ENCODE measurements around the gene GLT1D1. TPM values are rescaled to one million over a fixed set of nuclear protein-coding genes. Genes with fewer than 3 reads are reported as not detected.
A peak's percentile ranks its signal among the peaks of the same experiment; 100 is the strongest.

Gene GLT1D1
- polyA plus RNA-seq, 4 donors: 0.10 to 0.67 TPM; not detected in 2

DNA sequence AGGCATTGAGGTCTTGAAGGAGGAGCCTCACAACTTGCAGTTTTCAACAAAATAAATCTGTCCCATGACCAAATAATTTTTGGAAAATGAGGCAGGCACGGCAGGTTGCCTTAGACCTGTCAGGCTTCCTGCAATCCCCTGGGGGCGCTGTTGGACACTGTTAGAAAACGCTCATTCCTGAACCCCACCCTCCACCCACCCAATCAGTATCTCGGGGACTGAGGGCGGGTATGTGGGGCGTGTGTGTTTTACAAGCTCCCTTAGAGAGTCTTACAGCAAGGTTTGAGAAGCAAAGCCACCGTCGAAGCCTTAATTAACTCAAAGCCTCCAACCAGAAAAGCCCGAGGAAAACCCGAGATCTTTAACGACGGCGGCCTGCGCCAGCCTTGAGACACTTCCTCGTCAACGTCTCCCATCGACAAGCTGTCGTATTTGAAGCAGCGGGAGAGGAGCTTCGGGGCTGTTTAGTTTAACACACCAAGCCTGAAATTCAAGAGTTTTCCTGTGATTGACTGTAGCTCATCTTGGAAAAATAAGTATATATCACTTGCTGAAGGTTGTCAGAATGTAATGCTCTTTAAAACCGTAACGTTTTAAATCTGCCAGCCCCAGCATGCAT is 123.0 kb downstream of the GLT1D1 start:
- no peaks in the 10 kb centered on the region for H3K36me3 ChIP-seq (ENCODE audit: control insufficient read depth in 3 of 3, insufficient read depth in 2 of 3, low read depth in 1 of 3, low read length in 3 of 3)
- DNase-seq (peak; percentile 30 to 68), FAIRE-seq (no peak)
- 14 to 16% (median 16%) methylated on average over 22 of the region's 22 CpGs for WGBS, 3 donors
- H3K27me3 ChIP-seq (ENCODE audit: control insufficient read depth in 3 of 3, insufficient read depth in 3 of 3, low read length in 3 of 3): peaks cover 0 to 5% (median 4%) of the 10 kb centered on the region in 3 donors
- no peaks in the 10 kb centered on the region for H3K4me1 ChIP-seq (ENCODE audit: control insufficient read depth in 3 of 3, insufficient read depth in 2 of 3, low read depth in 1 of 3, low read length in 2 of 3)
- no peaks in the 10 kb centered on the region for H3K9me3 ChIP-seq (ENCODE audit: control insufficient read depth in 2 of 2, insufficient read depth in 1 of 2, low read depth in 1 of 2, low read length in 1 of 2)
- H3K4me3 ChIP-seq (ENCODE audit: low read depth in 1 of 3, low read length in 3 of 3): no peak overlapping the region
- H3K27ac ChIP-seq (ENCODE audit: low read depth in 1 of 3, low read length in 2 of 3): no peak overlapping the region

DNA sequence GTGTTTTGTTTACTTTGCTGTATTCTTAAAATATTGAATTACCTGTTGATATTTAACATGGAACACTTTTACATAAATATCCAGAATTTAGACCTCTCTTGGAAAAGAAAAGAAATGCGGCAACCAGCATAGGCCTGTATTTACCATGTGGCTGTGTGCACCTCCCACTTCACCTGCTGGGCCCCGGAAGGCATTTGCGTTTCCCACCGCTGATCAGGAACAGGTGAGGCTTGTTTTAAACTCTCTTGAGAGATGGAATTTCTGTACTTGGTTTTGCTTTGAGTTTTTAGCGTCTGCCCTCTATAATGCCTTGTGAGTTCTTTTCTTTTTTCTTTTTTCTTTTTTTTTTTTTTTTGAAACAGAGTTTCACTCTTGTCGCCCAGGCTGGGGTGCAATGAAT is 124.2 kb downstream of the GLT1D1 start:
- Histone ChIP-seq H3K4me1 (ENCODE audit: control insufficient read depth in 3 of 3, insufficient read depth in 2 of 3, low read depth in 1 of 3, low read length in 2 of 3) (no peaks in the 10 kb centered on the region), H3K27ac (ENCODE audit: low read depth in 1 of 3, low read length in 2 of 3) (no peak overlapping the region), H3K27me3 (ENCODE audit: control insufficient read depth in 3 of 3, insufficient read depth in 3 of 3, low read length in 3 of 3) (peaks cover 0 to 5% (median 4%) of the 10 kb centered on the region in 3 donors), H3K4me3 (ENCODE audit: low read depth in 1 of 3, low read length in 3 of 3) (no peak overlapping the region), H3K36me3 (ENCODE audit: control insufficient read depth in 3 of 3, insufficient read depth in 2 of 3, low read depth in 1 of 3, low read length in 3 of 3) (no peaks in the 10 kb centered on the region), H3K9me3 (ENCODE audit: control insufficient read depth in 2 of 2, insufficient read depth in 1 of 2, low read depth in 1 of 2, low read length in 1 of 2) (no peaks in the 10 kb centered on the region)
- FAIRE-seq (no peak), DNase-seq (no peak)
- 82 to 94% (median 90%) methylated on average over 6 of the region's 6 CpGs for WGBS, 3 donors

DNA sequence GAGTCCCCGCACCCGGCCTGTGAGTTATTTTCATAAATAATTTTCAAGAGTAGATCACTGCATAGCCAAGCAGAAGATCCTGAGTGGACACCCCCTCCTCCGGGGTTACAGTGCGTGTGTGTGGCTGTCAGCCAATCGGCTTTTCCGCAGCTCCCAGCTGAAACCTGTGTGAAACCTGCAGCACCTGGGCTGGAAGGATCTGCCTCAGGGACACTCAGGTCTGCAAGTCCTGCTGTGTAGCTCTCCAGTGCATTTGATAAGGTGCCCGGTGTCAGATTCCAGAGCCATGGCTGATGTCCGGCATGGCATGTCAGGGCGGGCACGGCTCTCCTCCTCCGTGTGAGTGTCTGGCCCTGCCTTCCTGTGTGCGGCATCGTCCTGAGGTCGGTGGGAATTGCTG is 124.8 kb downstream of the GLT1D1 start:
- no peaks in the 10 kb centered on the region for H3K9me3 ChIP-seq (ENCODE audit: control insufficient read depth in 2 of 2, insufficient read depth in 1 of 2, low read depth in 1 of 2, low read length in 1 of 2)
- no peak for DNase-seq
- WGBS, 3 donors: 71 to 83% (median 82%) methylated on average over 14 of the region's 14 CpGs
- H3K27ac ChIP-seq (ENCODE audit: low read depth in 1 of 3, low read length in 2 of 3): no peak overlapping the region
- H3K27me3 ChIP-seq (ENCODE audit: control insufficient read depth in 3 of 3, insufficient read depth in 3 of 3, low read length in 3 of 3): peaks cover 0 to 5% (median 4%) of the 10 kb centered on the region in 3 donors
- no peak for FAIRE-seq
- H3K36me3 ChIP-seq (ENCODE audit: control insufficient read depth in 3 of 3, insufficient read depth in 2 of 3, low read depth in 1 of 3, low read length in 3 of 3): no peaks in the 10 kb centered on the region
- H3K4me1 ChIP-seq (ENCODE audit: control insufficient read depth in 3 of 3, insufficient read depth in 2 of 3, low read depth in 1 of 3, low read length in 2 of 3): no peaks in the 10 kb centered on the region
- no peak overlapping the region for H3K4me3 ChIP-seq (ENCODE audit: low read depth in 1 of 3, low read length in 3 of 3)

DNA sequence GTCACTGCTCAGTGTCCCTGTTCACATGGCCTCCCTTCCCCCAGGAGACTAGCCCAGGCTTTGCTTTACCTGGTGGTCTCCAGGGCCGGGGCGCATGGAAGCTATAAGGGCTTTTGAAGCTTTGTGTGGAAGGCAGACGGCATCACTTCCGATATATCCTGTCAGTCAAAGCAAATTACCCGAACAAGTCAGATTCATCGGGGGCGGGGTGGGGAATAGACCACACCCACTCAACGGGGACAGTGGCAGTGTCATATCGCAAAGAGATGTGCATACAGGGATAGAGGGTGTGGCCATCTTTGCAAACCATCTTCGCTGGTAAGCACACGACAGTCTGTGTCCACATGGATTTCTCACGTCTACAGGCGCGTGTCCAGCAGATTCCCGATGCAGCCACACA is 127.3 kb downstream of the GLT1D1 start:
- Histone ChIP-seq H3K27me3 (ENCODE audit: control insufficient read depth in 3 of 3, insufficient read depth in 3 of 3, low read length in 3 of 3) (peaks cover 0 to 4% (median 2%) of the 10 kb centered on the region in 3 donors), H3K27ac (ENCODE audit: low read depth in 1 of 3, low read length in 2 of 3) (no peak overlapping the region), H3K36me3 (ENCODE audit: control insufficient read depth in 3 of 3, insufficient read depth in 2 of 3, low read depth in 1 of 3, low read length in 3 of 3) (no peaks in the 10 kb centered on the region), H3K9me3 (ENCODE audit: control insufficient read depth in 2 of 2, insufficient read depth in 1 of 2, low read depth in 1 of 2, low read length in 1 of 2) (no peaks in the 10 kb centered on the region), H3K4me1 (ENCODE audit: control insufficient read depth in 3 of 3, insufficient read depth in 2 of 3, low read depth in 1 of 3, low read length in 2 of 3) (no peaks in the 10 kb centered on the region), H3K4me3 (ENCODE audit: low read depth in 1 of 3, low read length in 3 of 3) (no peak overlapping the region)
- DNase-seq (no peak), FAIRE-seq (no peak)
- 87 to 90% (median 90%) methylated on average over 15 of the region's 15 CpGs for whole genome bisulfite sequencing, 3 donors

DNA sequence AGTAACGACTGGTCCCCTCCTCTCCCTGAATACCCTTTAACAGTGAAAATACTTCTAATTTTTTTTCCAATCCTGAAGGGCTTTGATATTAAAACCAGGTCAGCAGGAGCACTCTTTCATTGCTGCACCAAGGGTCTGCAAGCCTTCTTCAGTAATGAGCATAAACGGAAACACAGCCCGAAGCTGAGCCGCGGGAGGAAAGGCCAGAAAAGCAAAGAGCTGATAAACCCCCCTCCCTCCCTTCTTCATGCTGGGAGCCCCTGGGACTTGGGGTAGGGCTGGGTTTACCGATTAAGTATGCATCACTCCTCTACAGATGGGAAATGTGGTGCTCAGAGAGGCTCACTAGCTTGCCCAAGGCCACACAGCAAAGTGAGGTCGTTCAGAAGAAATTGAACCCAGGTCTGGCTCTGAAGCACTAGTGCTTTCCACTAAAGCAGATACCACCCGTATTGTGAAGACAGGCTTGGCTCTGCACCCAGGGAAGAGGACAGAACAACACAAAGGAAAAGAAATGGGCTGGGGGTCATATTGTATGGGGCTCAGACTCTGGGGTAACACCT is 128.8 kb downstream of the GLT1D1 start:
- DNase-seq (no peak), FAIRE-seq (no peak)
- H3K4me3 ChIP-seq (ENCODE audit: low read depth in 1 of 3, low read length in 3 of 3): no peak overlapping the region
- no peaks in the 10 kb centered on the region for H3K9me3 ChIP-seq (ENCODE audit: control insufficient read depth in 2 of 2, insufficient read depth in 1 of 2, low read depth in 1 of 2, low read length in 1 of 2)
- 31 to 64% (median 40%) methylated on average over 8 of the region's 8 CpGs for WGBS, 3 donors
- no peaks in the 10 kb centered on the region for H3K4me1 ChIP-seq (ENCODE audit: control insufficient read depth in 3 of 3, insufficient read depth in 2 of 3, low read depth in 1 of 3, low read length in 2 of 3)
- peaks cover 0 to 2% (median 0%) of the 10 kb centered on the region in 3 donors for H3K27me3 ChIP-seq (ENCODE audit: control insufficient read depth in 3 of 3, insufficient read depth in 3 of 3, low read length in 3 of 3)
- no peak overlapping the region for H3K27ac ChIP-seq (ENCODE audit: low read depth in 1 of 3, low read length in 2 of 3)
- no peaks in the 10 kb centered on the region for H3K36me3 ChIP-seq (ENCODE audit: control insufficient read depth in 3 of 3, insufficient read depth in 2 of 3, low read depth in 1 of 3, low read length in 3 of 3)

DNA sequence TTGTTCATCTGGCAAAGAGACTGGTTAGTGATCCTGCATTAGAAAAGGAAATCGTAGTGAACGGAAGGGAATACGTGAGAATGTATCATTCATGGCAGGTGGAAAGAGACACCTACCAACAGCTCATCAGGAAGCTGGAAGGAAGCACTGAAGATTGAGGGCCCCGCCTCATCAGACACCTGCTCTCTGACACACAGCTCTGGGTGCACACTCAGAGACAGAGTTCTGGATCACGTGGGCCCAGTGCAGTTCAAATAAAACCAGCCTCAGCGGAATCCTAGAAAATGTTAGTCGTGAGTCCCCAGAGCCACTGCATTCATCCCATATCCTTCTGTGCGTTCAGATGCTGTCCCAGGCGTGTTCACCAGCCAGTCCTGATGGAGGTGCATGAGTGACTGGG is 129.7 kb downstream of the GLT1D1 start:
- FAIRE-seq: no peak
- H3K36me3 ChIP-seq (ENCODE audit: control insufficient read depth in 3 of 3, insufficient read depth in 2 of 3, low read depth in 1 of 3, low read length in 3 of 3): no peaks in the 10 kb centered on the region

DNA sequence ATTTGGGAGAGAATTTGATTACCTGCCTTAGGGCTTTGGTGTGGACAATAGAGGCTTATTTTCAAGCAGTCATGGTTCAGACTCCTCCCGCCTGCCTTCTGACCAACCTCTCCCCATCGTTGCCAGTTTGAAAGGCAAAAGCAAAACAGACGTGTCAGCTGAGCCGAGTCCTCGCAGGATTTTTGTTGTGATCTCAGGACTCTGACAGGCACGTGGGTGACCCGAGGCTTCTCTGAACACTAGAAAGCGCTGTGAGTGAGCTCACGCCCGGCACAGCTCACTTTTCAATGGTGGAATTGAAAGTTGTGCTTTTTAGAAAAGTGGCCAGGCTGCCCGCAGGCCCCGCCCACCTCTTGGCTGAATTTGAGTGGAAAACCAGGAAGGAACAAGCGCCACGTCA is 130.1 kb downstream of the GLT1D1 start:
- no peak for FAIRE-seq
- H3K4me3 ChIP-seq (ENCODE audit: low read depth in 1 of 3, low read length in 3 of 3): no peak overlapping the region
- peaks cover 0 to 2% (median 0%) of the 10 kb centered on the region in 3 donors for H3K27me3 ChIP-seq (ENCODE audit: control insufficient read depth in 3 of 3, insufficient read depth in 3 of 3, low read length in 3 of 3)
- DNase-seq: no peak
- no peaks in the 10 kb centered on the region for H3K9me3 ChIP-seq (ENCODE audit: control insufficient read depth in 2 of 2, insufficient read depth in 1 of 2, low read depth in 1 of 2, low read length in 1 of 2)
- no peaks in the 10 kb centered on the region for H3K4me1 ChIP-seq (ENCODE audit: control insufficient read depth in 3 of 3, insufficient read depth in 2 of 3, low read depth in 1 of 3, low read length in 2 of 3)
- WGBS, 3 donors: 76 to 85% (median 79%) methylated on average over 14 of the region's 14 CpGs
- no peak overlapping the region for H3K27ac ChIP-seq (ENCODE audit: low read depth in 1 of 3, low read length in 2 of 3)
- no peaks in the 10 kb centered on the region for H3K36me3 ChIP-seq (ENCODE audit: control insufficient read depth in 3 of 3, insufficient read depth in 2 of 3, low read depth in 1 of 3, low read length in 3 of 3)

More for the DNA sequence above, 129.7 kb downstream of the GLT1D1 start:
- Histone ChIP-seq H3K9me3 (ENCODE audit: control insufficient read depth in 2 of 2, insufficient read depth in 1 of 2, low read depth in 1 of 2, low read length in 1 of 2) (no peaks in the 10 kb centered on the region), H3K4me1 (ENCODE audit: control insufficient read depth in 3 of 3, insufficient read depth in 2 of 3, low read depth in 1 of 3, low read length in 2 of 3) (no peaks in the 10 kb centered on the region), H3K4me3 (ENCODE audit: low read depth in 1 of 3, low read length in 3 of 3) (no peak overlapping the region), H3K27ac (ENCODE audit: low read depth in 1 of 3, low read length in 2 of 3) (no peak overlapping the region), H3K27me3 (ENCODE audit: control insufficient read depth in 3 of 3, insufficient read depth in 3 of 3, low read length in 3 of 3) (peaks cover 0 to 2% (median 0%) of the 10 kb centered on the region in 3 donors)
- no peak for DNase-seq
- WGBS, 3 donors: 38 to 78% (median 50%) methylated on average over 9 of the region's 9 CpGs

DNA sequence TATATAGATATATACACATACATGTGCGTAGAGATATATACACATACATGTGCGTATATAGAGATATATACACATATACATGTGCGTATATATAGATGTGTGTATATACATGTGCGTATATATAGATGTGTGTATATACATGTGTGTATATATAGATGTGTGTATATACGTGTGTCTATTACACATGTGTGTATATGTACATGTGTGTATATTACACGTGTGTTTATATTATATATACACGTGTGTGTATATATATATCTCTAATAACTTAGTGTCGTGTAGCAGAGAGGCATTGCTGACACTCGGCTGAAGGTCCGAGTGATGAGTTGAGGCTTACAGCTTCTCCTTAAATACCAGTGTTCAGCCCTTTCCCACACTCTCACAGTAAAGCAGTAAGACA is 133.7 kb downstream of the GLT1D1 start:
- Histone ChIP-seq H3K4me3 (ENCODE audit: low read depth in 1 of 3, low read length in 3 of 3) (no peak overlapping the region), H3K9me3 (ENCODE audit: control insufficient read depth in 2 of 2, insufficient read depth in 1 of 2, low read depth in 1 of 2, low read length in 1 of 2) (peaks cover 0 to 4% of the 10 kb centered on the region in 2 donors), H3K36me3 (ENCODE audit: control insufficient read depth in 3 of 3, insufficient read depth in 2 of 3, low read depth in 1 of 3, low read length in 3 of 3) (no peaks in the 10 kb centered on the region), H3K27me3 (ENCODE audit: control insufficient read depth in 3 of 3, insufficient read depth in 3 of 3, low read length in 3 of 3) (peaks cover 0 to 3% (median 0%) of the 10 kb centered on the region in 3 donors), H3K27ac (ENCODE audit: low read depth in 1 of 3, low read length in 2 of 3) (no peak overlapping the region), H3K4me1 (ENCODE audit: control insufficient read depth in 3 of 3, insufficient read depth in 2 of 3, low read depth in 1 of 3, low read length in 2 of 3) (no peaks in the 10 kb centered on the region)
- 65 to 86% (median 78%) methylated on average over 10 of the region's 10 CpGs for WGBS, 3 donors
- DNase-seq (no peak), FAIRE-seq (no peak)

DNA sequence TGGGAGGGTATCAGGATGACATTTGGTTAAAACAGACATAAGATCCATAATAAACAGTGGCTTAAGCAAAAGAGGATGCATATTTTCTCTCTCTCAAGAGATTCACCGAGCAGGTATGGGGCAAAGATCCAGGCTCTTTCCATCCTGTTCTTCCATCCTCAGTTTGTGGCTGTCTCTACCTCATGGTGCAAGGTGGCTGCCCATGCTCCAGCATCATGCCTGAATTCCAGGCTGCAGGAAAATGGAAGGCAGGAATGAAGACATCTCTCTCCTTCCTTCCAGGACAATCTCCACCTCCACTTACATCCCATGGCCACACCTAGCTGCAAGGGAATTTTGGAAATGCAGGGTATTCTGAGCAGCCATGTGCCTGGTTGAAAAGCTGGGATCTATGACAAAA is 136.0 kb downstream of the GLT1D1 start:
- no peak for FAIRE-seq
- 75 to 83% (median 80%) methylated on average over 1 of the region's 1 CpG for WGBS, 3 donors

More for the DNA sequence above, 136.0 kb downstream of the GLT1D1 start:
- no peaks in the 10 kb centered on the region for H3K4me1 ChIP-seq (ENCODE audit: control insufficient read depth in 3 of 3, insufficient read depth in 2 of 3, low read depth in 1 of 3, low read length in 2 of 3)
- no peak overlapping the region for H3K4me3 ChIP-seq (ENCODE audit: low read depth in 1 of 3, low read length in 3 of 3)
- peaks cover 0 to 3% (median 0%) of the 10 kb centered on the region in 3 donors for H3K27me3 ChIP-seq (ENCODE audit: control insufficient read depth in 3 of 3, insufficient read depth in 3 of 3, low read length in 3 of 3)
- DNase-seq: no peak
- no peak overlapping the region for H3K27ac ChIP-seq (ENCODE audit: low read depth in 1 of 3, low read length in 2 of 3)
- H3K36me3 ChIP-seq (ENCODE audit: control insufficient read depth in 3 of 3, insufficient read depth in 2 of 3, low read depth in 1 of 3, low read length in 3 of 3): no peaks in the 10 kb centered on the region
- H3K9me3 ChIP-seq (ENCODE audit: control insufficient read depth in 2 of 2, insufficient read depth in 1 of 2, low read depth in 1 of 2, low read length in 1 of 2): peaks cover 0 to 4% of the 10 kb centered on the region in 2 donors
